GM06990 (cell line): ENCODE data around the gene PRDM8.

Experiments used
- DNase-seq: peaks from one replicate; pipeline ENCODE4 v3.0.0-alpha.2; 2011; ENCODE audit not compliant: insufficient read length; ENCODE audit errors: extremely low read depth
- H3K27me3 ChIP-seq: replicated peaks from 2 replicates; pipeline ENCODE4 v1.6.0; 2011; ENCODE audit warnings: low read length; ENCODE audit not compliant: control insufficient read depth, insufficient read depth
- H3K36me3 ChIP-seq: 2 replicates; pipeline ENCODE4 v1.5.1; 2011; ENCODE audit warnings: low read length; ENCODE audit not compliant: control insufficient read depth, insufficient read depth
- H3K4me3 ChIP-seq: replicated peaks from 2 replicates; pipeline ENCODE4 v1.5.1; 2011; ENCODE audit warnings: low read depth, mild to moderate bottlenecking, control low read depth, low read length
- TF ChIP-seq, protein P1 (sequence below): IDR thresholded peaks from 2 replicates; pipeline ENCODE4 v1.5.1; 2011; ENCODE audit warnings: low read length, control low read depth, mild to moderate bottlenecking, inconsistent platforms; ENCODE audit not compliant: insufficient read depth, poor library complexity, severe bottlenecking

The PRDM8 gene

DNA sequence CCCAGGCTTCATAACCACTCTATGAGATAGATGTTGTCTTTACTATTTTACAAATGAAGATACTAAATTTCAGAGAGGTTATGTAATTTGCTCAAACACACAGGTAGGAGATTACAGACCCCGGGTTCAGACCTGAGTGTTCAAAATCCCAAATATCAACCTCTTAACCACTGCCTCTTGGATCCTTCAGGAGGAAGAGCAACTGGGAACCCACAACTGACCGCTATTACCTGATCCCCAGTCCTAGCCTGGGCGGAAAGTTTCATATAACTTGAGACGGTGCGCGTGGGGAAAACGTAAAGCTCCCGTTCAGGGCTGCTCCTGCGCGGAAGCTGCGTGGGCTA lies 8.9 kb upstream of the PRDM8 start:
- Histone ChIP-seq H3K4me3 (no peak overlapping the region), H3K27me3 (peaks cover 4% of the 10 kb centered on the region), H3K36me3 (no peaks in the 10 kb centered on the region)
- no peak for DNase-seq
- TF ChIP-seq, protein P1, sequence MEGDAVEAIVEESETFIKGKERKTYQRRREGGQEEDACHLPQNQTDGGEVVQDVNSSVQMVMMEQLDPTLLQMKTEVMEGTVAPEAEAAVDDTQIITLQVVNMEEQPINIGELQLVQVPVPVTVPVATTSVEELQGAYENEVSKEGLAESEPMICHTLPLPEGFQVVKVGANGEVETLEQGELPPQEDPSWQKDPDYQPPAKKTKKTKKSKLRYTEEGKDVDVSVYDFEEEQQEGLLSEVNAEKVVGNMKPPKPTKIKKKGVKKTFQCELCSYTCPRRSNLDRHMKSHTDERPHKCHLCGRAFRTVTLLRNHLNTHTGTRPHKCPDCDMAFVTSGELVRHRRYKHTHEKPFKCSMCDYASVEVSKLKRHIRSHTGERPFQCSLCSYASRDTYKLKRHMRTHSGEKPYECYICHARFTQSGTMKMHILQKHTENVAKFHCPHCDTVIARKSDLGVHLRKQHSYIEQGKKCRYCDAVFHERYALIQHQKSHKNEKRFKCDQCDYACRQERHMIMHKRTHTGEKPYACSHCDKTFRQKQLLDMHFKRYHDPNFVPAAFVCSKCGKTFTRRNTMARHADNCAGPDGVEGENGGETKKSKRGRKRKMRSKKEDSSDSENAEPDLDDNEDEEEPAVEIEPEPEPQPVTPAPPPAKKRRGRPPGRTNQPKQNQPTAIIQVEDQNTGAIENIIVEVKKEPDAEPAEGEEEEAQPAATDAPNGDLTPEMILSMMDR = no peak

DNA sequence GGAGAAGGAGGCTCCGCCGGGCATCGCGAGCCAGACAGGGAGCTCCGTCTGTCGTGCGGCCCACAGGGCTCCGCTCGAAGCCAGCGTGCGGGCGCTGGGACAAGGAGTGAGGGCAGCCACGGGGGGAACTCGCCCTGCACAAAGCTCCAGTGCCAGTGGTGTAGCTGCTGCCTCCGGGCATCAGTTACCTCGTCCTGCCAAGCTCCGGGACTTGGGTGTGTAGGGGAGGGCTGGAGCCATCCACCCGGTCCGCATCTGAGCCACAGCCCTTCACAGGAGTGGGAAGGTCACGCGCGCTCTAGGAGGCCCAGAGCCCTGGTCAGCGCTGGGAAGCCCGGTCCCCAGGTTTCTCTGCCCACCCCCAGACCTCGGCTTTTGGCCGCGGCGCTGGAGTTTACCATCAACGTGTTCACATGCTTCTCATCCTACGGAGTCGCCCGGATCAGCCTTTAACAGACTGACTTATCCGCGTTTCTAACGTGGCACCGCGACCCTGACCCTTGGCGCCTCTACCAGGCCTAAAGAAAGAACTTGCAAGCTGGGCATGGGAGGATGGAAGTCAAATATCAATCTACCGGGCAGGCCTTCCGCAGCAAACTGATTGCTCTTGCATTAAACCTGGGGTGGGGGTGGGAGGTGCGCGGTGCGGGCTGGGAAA lies 8.4 kb upstream of the PRDM8 start:
- H3K36me3 ChIP-seq = no peaks in the 10 kb centered on the region
- DNase-seq = no peak
- peaks cover 4% of the 10 kb centered on the region for H3K27me3 ChIP-seq
- TF ChIP-seq, protein P1 = no peak
- no peak overlapping the region for H3K4me3 ChIP-seq

DNA sequence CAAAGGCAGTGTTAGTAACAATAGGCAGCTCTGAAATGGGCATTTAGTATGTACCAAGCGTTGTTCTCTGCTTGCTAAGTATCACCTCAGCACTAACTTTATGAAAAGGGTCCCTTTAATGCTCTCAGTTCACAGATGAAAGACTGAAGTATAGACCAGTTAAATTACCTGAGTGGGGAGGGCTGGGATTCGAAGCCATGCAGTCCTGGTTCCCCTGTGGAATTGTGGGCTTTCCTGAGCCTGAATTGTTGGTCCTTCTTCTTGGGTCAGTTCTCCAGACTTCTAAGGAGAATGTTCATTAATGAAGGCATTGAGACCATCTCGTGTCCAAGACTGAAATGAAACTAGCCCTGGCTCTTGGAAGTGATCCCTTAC lies 7.7 kb upstream of the PRDM8 start:
- peaks cover 4% of the 10 kb centered on the region for H3K27me3 ChIP-seq
- no peak for DNase-seq
- H3K4me3 ChIP-seq = no peak overlapping the region
- no peaks in the 10 kb centered on the region for H3K36me3 ChIP-seq
- TF ChIP-seq, protein P1 = no peak

DNA sequence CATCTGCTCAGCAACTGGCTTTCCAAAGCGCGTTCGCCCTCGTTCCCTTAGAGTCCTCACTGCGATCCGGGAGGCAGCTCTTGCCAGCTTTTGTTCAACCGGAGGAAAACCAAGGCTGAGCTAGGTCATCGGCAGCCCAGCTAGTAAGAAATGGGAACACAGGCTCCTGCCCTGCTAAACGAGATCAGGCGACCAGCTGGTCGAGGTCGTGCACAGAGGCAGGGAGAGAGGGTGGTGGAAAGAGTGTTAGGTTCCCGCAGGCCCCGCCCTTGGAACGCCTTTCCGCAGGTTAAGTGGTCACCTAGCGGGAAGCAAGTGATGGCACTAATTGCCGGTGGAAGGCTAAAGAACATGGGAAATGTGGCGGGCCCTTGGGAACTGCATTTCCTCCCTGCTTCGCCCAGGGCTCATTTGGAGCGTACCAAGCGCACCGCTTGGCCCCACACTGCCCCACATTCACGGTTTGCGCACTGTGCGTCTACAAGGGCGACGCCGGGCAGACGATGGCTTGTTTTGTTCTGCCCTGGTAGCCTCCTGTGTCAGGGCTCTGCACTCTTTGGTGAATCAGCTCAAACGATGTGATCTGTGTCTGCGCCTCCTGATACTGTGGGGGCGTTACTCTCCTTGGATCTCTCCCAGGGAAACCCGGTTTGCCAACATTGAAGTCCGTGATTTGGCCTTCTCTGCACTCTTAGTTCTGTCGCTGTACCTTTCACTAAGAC lies 7.2 kb upstream of the PRDM8 start:
- H3K36me3 ChIP-seq = no peaks in the 10 kb centered on the region
- H3K4me3 ChIP-seq = no peak overlapping the region
- TF ChIP-seq, protein P1 = no peak
- peaks cover 4% of the 10 kb centered on the region for H3K27me3 ChIP-seq
- no peak for DNase-seq

DNA sequence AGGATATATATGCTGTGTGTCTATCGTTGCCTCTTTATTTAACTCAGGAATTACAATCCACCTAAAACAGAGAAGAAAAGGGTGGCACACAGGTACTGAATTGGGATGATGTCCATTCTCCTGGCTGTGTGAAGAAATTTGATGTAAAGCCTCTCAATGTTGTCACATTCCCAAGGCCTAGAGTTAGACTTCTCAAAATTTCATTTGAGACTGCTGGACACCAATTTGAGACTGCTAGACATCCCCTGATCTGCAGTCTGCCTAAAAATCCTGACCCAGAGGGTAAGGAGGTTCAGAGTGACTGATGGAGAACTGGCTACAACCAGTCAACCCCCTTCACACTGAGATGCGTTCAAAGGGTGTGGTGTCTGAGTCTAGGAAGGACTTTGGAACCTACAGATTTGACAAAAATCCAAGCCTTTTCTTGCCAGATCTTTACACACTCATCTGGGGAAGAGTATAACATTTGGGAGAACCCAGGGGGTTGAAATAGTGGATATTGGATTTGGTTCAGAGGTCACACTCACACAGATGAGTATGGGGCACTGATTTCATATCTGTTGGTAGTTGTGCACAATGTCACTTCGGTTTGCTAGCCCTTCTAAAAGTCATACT lies 4.9 kb upstream of the PRDM8 start:
- DNase-seq = no peak
- Histone ChIP-seq H3K4me3 (no peak overlapping the region), H3K27me3 (no peaks in the 10 kb centered on the region; the same call in 1 of the 2 replicates), H3K36me3 (no peaks in the 10 kb centered on the region)
- TF ChIP-seq, protein P1 = no peak
